Embryonic facial prominence (tissue), 1 donor: ENCODE results near the gene FAM117A.

Experiments
- DNase-seq: peaks from one replicate; pipeline ENCODE4 v3.0.0-alpha.2; 2016; ENCODE audit errors: extremely low spot score

FAM117A gene, protein sequence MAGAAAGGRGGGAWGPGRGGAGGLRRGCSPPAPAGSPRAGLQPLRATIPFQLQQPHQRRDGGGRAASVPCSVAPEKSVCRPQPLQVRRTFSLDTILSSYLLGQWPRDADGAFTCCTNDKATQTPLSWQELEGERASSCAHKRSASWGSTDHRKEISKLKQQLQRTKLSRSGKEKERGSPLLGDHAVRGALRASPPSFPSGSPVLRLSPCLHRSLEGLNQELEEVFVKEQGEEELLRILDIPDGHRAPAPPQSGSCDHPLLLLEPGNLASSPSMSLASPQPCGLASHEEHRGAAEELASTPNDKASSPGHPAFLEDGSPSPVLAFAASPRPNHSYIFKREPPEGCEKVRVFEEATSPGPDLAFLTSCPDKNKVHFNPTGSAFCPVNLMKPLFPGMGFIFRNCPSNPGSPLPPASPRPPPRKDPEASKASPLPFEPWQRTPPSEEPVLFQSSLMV

DNA sequence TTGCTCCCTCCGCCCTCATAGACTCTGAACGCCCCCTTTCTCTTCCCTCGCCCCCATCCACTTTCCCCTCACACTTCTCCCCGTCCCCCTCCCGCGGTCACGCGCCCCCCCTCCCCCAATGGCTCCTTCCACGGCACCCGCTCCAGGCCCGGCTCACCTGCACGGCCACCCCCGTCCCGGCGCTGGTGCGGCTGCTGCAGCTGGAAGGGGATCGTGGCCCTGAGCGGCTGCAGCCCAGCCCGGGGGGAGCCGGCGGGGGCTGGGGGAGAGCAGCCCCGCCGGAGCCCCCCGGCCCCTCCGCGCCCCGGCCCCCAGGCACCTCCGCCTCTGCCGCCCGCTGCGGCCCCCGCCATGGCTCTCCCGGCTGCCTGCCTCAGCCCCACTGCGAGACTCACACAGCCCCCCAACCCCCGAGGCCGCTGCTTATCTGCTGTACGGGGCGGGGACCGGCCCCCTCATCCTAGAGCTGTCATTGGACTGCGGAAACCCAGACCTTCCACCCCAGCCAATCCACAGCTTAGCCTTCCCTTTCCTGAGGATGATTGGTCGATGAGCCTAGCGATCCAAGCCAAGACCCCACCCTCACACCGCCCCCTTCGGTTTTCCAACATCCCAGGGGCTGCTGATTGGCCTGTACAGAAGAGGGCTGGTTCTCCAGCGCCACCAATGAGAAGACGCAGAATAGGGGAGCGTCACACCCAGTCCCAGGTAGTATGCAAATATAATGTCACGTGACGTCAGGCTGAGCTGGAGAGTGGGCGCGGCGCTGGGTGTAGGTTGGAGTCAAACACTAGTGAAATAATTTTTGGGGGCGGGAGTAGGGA lies at the start of gene FAM117A:
TSS of gene FAM117A (minus strand) at position 397 of the 824 bp plus-strand sequence. CDS start at position 353, 44 bp downstream.
- peak; percentile 97 for DNase-seq

DNA sequence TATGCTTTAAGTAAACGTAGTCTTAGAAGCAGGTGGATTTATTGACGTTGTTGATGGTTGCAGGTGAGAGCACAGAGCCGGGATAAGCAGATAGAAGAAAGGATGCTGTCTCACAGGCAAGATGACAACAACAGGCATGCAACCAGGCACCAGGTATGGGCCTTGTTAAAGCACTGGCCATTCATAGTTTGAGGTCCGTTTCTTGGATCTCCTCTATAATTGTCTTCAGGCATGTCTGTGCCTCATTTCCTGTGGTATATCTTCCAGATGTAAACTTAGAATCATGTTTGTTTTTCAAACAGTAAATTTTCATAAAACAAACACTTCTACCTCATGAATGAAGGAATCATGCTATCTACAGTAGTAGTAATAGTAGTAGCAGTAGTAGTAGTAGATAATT lies 45.1 kb upstream of the FAM117A start:
- DNase-seq: no peak

DNA sequence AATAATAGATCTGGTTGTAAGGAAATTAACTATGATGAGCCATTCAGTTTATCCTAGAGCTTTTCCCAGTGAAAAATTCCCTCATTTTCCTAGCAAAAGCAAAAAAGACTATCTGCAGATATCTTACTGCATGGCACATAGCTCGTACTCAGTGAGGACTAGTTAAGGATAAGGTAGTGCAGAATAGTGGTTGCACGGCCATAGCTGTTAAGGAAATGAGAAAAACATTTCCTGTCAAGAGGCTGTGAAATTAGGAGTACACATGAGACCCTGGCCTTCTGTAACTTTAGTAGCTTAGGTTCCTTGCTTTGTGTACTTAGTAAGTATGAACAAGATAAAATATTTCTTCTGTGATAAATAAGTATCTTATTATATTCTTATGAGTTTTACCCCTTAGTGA lies 34.8 kb upstream of the FAM117A start:
- DNase-seq: no peak

DNA sequence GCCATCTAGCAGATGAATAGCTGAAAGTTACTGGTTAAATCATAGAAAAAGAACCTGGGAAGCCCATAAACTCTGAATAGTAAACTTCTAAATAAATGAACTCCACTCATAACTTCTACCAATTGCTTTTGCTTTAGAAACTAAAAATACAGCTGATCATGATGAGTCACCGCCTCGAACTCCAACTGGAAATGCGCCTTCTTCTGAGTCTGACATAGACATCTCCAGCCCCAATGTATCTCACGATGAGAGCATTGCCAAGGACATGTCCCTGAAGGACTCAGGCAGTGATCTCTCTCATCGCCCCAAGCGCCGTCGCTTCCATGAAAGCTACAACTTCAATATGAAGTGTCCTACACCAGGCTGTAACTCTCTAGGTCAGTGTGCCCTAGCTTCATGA lies 34.3 kb upstream of the FAM117A start:
- no peak for DNase-seq

DNA sequence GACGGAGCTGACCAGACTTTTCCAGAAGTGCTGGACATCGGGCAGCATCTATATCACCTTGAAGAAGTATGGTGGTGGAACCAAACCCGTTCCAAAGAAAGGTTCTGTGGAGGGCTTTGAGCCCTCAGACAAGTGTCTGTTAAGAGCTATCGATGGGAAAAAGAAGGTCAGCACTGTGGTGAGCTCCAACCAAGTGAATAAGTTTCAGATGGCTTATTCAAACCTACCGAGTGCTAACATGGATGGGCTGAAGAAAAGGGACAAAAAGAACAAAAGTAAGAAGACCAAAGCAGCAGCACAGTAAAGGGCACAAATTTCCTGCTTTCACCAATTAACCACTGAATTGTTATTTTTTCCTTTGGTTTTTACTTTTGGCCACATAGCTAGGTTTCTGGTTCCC lies 31.4 kb upstream of the FAM117A start:
- DNase-seq: no peak

DNA sequence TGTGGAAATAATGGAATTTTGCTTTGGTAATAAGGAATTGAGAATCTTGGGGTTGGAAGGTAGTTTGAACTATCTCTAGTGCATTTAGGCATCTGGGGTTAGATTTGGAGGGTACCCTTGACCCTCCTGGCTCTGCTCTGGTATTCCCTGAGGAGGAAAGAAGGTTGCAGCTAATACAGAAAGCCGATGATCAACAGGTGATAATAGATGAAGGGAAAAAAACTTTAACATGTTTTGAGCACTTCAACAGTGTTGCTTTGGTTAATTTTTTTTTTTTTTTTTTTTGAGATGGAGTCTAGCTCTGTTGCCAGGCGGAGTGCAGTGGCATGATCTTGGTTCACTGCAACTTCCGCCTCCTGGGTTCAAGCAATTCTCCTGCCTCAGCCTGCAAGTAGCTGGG lies 29.4 kb upstream of the FAM117A start:
- DNase-seq: no peak

DNA sequence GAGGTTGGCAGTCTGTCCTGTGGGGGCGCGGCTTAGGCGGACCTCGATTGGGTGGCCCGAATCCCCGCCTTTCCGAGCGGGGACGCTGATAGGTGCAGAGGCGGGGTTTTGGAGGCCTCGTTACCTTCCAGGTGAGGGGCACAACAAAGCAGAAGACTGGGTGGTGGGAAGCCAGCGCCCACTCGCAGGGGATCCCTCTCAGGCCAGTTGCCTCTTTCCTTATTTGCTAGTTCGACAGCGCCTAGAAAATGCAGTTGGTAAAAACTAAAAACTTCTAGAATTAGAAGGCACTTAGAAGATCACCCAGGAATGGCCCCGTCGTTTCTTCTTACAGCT lies 25.3 kb upstream of the FAM117A start:
- DNase-seq: no peak

DNA sequence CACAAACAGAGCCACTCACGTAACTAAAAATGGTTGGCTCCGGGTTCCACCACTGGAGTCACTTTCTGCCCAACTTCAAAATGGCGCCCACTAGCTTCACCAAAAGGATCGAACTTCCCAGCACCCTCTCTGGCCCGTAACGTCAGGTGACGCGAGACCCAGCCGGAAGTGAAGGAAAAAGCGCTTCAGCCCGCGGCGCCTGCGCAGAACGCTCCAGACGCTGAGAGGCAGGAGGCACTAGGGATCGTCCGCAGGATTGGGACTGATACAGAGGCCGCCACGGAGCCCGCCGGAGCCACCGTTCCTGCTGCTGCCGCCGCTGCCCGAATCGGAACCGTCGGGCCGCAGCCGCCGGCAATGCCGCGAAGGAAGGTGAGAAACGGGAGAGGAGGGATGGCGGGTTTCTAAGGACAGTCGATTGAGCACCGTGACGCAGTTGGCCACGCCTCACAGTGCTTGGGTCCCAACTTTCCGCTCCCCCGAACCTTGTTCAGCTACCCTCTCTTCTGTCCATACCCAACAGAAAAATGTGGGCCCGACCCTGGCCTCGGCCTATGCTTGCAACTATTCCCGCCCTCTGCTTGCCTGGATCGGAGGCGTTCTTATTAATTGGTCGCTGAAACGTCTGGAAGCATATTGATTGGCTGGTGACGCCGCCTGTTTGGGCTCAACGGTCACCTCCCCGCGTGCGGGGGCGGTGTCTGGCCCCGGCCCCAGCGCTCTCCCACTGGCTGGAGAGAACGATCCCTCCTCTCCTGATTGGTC lies 24.7 kb upstream of the FAM117A start, which contains the start of gene KAT7:
TSS of gene KAT7 (plus strand) at position 204 of the 765 bp plus-strand sequence. CDS start at position 358, 154 bp downstream.
- DNase-seq: peak; percentile 99

DNA sequence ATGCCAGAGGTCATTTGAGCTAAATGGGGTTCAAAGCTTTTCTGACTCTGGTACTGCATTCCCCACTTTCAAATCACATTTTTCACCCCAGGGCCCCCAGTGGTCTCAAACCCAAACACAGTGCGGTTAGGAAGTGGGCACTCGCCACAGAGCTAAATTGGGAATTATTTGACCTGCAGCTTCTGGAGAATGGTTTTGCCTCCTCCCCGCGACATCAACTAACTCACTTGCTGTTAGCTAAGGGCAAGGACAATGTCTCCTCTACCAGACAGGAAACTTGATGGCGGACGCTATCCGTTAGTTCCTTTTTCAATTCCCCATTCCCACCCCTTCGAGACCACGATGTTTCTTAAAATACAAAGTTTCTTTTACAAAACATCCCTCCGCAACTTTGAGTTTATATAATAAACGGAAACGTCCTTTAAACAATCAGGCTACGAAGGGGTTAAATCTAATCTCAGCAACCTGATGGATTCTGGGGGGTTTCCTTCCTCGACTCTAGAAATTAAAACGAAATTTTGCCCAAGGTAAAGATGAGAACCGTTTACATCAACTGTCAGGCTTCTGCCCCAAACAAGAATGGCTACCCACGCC lies 24.1 kb upstream of the FAM117A start:
- DNase-seq: no peak

DNA sequence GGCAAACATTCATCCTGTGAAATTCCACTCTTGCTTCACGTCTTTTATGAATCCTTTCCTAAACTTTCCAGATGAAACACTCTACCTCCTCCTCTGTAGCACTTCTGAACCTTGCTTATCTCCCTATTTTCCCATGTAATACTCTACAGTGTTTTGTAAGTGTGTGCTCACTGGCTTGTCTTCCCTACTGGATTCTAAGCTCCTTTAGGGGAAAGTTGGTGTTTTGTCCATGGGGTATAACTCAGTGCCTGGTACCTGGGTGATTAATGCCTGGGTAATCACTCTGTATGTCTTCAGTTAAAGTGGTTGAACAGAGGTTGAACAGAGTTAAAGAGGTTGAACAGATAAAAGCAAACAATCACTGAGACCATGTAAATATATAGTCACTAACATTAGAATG lies 20.7 kb upstream of the FAM117A start:
- DNase-seq: no peak

DNA sequence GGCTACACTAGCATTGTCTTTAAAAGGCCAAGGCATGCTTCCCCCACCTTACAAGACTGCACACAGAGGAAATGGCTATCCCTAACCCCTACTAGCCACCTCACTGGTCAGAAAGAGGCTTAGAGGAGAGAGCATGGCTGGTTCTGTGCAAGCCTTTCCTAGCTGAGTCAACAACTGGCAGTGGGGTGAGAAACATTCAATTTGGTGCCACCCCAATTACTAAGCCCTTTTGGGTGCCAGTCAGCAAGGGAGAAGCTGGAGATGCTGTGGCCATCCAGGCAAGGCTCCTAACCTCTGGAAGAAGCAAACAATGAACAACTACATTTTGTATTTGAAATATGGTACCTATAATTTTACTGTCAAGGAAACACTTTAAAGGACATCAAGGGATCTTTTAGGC lies 19.9 kb upstream of the FAM117A start:
- no peak for DNase-seq

DNA sequence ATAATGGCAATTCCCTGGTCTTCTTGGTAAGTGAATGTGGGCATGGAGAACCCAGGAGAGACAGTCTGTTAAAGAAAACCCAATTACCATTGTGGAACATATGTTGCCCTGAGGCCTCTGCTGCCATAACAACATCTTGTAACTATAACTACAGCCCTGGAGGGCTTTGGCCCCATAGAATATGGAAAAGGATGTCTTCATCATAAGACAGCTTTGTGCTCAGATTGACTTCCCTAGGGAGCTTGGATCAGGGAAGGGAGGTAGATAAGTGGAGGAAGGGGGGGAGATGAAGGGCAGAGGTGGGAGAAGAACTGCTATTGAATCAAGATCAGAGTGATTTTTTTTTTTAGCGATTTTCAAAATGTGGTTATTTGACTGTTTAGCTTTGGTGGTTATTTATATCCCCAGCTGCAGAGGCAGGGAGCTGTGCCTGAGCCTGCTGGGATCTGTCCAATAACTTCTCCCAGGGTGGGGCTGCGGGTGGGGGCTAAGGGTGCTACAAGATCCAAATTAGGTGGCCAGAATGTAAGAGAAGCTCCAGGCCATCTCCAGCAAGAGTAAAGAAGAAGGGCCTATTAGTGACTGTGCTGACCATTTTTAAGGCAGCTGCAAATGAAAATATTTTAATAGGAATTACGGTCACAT lies 19.3 kb upstream of the FAM117A start:
- no peak for DNase-seq

DNA sequence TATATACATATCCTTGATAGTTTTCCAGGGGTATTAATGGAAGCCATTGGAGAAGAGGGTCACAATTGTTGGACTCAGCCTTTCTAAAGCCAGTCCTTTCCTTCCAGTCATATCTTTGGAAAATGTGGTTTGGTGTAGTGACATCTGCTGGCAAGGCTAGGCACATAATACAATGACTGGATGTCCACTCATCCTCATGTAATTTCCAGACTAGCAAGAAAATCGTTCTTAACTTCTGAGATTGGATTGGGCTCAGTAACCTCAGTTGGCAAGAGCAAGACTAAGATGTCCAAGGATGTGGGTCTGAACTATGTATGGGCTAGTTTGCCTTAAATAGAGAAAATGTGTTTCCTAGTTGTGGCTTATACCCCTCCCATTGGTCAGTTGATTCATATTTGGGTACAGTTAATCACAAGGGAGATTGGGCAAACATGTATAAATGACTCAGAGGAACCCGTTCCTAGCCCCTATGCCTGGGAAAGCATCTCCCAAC lies 15.9 kb upstream of the FAM117A start:
- DNase-seq: no peak

DNA sequence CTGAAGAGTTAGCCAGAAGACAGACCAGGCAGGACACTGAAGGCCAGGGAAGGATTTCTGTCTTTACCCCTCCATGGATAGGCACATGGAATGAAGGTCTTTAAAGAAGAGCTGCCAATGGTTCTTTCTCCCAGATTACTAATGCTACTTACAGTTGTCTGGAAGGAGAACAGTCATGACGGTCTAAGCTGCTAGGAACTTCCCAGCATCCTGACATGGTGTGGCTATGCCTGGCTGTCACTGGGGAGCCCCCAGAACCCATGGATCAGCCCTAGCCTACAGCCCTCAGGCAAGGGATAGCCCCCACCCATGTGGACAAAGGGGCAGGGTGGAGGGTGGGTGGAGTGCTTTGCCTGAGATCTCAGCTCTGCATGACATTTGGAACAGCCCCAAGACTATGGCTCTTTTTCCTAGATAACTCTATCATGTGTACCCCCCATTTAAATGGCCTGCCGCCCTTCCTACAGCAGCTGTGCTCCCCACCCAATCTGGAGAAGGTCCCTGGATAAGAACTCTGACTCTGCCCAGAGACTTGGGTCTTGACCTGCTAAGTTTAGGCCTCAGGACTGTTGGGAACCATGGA lies 15.3 kb upstream of the FAM117A start:
- DNase-seq: no peak

DNA sequence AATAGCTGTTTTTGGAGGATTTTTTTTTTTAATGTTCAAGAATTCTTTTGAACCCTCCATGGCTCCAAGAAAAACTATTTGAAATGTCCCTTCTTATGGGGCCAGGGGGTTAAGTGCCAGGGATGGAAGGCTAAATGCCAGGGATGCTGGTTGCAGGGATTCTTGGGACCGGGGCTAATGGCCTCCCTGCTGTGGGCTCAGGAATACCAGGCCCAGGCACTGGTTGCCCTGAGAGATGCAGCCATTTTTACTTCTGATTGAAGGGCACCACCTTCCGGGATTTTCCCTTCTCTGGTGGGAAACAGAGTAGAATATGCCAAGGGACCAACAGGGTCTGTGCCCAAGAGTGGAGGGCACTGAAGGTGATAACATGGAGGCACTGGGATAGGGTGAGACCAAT lies 13.6 kb upstream of the FAM117A start:
- DNase-seq: no peak

DNA sequence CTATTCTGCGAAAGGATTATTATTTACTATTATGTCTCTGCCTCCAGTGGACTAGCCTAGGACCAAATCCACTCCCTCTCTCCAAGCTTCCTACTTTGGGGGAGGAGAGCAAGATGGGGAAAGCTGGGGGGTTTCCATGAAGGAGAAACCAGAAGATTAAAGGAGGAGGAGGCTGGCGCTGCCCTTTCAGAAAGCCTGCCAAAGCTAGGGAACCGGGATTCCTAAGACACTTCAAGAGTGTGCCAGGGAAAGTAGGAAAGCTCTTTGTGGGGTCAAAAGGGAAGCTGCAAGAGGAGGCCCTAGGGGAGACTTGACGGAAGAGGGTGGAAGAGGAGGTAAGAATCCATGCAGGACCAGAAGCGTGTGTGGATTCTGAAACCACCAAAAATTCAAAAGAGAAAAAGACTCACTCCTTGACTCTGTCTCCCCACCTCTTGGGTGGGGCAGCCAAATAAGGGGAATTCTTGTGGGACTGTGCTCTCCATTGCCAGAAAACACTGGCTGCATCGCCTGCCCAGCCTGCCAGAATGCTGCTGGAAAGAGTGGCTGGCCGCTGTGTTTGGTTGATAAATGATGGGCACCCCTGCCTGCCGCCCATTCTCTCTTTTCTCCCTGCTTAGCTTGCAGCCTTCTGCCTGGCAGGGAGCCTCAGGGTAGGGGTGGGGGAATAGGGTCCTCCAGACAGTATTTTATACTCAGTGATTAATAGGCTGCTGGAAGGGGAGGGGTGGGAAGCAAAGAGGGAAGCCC lies 12.8 kb upstream of the FAM117A start:
- no peak for DNase-seq

DNA sequence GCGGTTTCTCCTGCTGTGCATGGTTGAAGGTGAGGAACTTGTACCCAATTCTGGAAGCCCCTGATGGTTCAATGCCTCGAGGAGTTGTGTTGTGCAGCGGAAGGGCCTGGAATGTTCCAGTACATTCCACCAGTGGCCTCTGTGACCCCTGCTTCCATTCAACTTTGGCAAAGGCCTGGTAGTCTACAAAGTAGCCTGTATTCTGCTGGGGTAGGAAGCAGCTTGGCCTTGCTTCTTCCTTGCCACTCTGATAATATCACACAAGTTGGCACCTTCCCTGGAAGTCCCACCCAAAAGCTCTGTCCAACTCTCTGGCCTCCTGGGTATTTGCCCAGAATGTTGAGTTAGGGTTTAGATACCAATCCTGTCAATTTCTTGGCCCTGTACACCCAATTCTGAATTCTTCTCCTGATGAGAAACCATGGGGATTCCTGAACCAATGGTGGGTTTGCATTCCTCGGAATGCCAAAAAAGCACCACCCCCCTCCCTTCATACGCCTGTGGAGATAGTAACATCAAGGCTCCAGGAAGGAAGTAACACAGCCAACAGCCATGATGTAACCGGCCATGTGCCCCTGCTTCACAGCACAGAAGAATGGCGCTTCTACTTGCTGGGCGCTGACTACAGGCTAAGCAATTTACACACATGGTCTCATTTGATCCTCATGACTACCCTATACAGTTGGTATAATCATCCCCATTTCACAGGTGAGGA lies 11.8 kb upstream of the FAM117A start:
- no peak for DNase-seq

DNA sequence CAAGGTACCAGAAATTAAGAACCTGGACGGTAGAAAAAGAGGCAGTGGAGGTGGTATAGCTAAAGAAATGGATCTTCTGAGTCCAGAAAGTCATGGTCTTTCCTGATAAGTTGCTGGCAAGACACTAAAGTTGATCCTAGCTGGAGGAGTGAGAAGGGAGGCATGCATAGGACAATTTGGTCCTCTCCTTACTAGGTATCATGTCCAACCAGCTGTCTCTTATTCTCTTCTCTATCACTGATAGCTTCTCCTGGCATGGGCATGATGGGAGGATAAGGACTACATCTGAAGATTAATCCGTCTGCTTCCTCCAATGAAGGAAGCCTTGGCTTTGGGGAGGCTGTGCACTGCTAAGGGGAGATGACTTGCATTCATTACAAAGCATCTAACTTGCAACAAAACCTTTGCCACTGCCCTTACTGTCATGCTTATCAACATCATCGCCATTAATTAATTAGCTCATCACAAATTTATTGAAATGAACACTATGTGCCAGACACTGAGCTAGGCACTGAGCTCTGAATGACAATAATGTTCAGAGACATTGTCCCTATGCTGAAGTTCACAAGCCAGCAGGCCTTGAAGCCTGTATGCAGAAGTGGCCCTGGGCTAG lies 3.1 kb upstream of the FAM117A start:
- DNase-seq: no peak
